ENCODE data around the gene LPCAT1. TPM values are rescaled to one million over a fixed set of nuclear protein-coding genes. Genes with fewer than 3 reads are reported as not detected.
A peak's percentile ranks its signal among the peaks of the same experiment; 100 is the strongest.

Gene LPCAT1
- total RNA-seq, 1 donor from 2014 or later: 119 TPM

DNA sequence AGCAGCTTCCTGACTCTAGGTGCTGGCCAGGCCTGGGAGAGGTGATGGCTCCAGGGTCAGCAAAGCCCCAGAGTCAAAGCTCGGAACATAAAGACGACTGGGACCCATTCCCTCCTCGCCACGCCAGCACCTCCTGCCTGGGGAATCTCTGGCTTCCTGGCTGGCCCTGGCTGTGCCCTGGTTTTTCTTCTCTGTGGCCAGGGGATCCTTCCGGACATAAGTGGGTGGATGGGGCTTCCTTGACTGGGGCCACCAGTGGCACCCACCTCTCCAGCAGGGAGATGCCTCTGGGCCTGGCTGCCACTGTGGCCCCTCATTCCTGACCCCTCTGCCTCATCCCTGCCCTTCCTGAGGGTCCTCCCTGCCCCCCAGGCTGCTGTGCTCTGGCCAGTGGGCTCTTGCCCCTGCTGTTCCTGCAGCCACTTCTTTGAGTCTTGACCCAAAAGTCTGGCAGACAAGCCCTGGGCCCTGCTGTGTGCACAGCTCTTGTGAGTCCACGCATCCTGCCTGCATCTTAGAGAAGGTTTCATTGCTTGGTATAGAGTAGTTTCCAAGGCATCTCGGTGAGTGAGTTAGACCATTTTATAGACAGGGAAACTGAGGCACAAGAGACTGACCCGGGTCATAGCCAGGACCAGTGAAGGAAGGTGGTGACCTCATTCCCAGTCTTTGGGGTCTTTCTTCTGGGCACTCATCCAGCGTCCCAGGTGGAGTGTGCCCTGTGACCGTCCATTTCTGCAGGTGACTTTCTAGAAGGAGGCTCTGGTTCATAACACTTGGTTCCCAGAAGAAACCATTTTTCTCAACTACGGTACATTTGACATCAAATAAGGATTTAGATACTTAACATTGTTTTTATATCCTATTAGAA, 17.3 kb upstream of the LPCAT1 start:
- peak; percentile 8 for DNase-seq (ENCODE audit: low spot score)

DNA sequence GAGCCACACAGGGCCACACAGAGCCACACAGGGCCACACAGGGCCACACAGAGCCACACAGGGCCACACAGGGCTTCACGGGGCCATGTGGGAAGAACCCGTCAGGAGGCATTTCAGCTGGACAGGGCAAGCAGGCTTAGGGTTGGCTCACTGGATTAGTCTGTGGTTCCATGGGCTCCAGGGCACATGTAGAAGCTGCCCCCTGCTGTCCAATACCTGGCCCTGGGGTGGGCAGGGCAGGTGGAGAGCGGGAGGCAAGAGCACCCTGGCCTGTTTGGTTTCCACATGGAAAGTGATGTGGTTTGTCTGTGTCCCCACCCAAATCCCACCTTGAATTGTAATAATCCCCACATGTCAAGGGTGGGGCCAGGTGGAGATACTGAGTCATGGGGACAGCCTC, 16.4 kb upstream of the LPCAT1 start:
- peak; percentile 8 for DNase-seq (ENCODE audit: low spot score)

DNA sequence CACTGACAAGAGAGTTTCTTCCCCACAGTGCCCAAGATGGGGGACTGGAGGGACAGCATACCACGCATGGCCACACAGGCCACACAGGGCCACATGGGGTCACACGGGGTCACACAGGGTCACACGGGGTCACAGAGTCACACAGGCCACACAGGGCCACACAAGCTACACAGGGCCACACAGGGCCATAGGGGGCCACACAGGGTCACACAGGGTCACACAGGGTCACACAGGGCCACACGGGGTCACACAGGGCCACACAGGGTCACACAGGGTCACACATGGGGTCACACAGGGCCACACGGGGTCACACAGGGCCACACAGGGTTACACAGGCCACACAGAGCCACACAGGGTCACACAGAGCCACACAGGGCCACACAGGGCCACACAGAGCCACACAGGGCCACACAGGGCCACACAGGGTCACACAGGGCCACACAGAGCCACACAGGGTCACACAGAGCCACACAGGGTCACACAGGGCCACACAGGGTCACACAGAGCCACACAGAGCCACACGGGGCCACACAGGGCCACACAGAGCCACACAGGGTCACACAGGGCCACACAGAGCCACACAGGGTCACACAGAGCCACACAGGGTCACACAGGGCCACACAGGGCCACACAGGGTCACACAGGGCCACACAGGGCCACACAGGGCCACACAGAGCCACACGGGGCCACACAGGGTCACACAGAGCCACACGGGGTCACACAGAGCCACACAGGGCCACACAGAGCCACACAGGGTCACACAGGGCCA, 15.8 kb upstream of the LPCAT1 start:
- peak; percentile 9 for DNase-seq (ENCODE audit: low spot score)

DNA sequence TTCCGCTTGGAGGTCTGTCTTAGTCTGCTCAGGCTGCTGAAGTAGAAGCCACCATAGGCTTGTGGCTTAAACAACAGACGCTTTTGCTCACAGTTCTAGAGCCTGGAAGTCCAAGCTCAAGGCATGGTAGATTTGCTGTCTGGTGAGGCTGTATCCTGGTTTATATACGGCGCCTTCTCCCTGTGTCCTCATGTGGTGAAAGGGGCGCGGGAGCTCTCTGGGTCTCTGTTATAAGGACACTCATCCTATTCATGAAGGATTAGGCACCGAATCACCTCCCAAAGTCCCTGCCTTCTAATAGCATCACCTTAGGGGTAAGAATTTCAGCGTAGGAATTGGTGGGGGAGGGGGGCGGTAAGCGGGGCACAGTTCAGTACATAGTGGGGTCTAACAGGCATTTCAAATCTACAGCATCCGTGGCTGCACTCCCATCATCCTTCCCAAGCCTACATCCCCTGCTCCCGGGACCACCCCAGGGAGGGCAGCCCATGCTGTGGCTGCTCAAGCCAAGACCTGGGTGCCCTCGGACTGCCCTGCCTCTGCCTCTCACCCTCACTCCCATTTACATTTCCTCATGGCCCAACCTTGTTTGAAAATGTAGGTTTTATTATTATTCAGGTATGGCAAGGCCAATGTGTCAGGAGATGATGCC, 15.1 kb upstream of the LPCAT1 start:
- peak; percentile 7 for DNase-seq (ENCODE audit: low spot score)

DNA sequence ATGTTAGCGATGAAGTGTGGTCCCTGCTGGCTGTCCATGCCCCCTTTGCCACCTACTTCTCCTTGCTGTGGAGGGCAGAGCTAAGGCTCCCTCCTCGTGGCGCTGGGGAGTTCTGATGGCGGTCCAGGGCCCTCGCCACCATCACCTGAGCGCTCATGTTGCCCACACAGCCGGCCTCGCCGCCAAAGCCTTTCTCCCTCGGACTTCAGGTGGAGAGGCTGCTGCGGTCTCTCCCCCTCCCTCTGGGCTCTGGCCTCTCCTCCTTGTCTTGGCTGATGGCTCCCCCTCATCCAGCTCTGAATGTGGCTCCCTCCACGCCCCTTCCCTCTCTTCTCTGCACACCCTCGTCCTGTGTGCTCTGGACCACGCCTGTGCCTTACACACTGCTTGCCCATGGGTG, 14.5 kb upstream of the LPCAT1 start:
- peak; percentile 7 for DNase-seq (ENCODE audit: low spot score)

GRCh38 chr5:1537603-1538154, 13.9 kb upstream of the LPCAT1 start:
- DNase-seq (ENCODE audit: low spot score): peak; percentile 6

DNA sequence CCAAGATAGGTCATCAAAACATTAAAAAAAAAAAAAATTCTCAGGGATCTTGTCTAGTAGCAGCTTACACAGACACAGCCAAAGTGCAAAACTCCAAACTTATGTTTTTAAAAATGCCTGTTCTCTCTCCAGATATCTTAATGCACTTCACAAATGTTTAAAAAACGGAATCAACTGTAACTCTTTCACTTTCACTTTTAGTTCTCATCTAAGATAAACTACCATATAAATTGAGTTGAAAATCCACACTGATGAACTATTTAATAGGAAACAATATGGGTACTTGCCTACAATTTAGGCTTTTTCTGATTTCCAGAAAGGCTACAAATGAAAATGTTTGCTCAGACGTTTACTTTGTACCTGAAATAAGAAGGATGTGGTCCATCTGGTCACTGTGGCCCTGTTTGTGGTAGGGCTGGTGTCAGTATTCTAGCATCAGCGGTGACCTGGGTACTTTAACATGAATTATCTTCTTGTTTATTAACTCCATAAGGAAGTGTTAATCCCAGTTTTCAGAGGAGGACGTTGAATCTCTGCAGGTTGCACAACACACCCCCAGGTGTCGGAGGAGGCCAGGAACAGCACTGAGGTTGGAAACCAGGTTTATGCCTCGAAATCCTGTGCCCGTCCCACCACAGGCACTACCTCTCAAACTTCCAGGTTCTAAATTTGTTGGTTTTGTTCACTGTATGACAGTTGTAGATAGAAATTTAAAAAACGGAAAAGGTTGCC, 13.3 kb upstream of the LPCAT1 start:
- peak; percentile 7 for DNase-seq (ENCODE audit: low spot score)

DNA sequence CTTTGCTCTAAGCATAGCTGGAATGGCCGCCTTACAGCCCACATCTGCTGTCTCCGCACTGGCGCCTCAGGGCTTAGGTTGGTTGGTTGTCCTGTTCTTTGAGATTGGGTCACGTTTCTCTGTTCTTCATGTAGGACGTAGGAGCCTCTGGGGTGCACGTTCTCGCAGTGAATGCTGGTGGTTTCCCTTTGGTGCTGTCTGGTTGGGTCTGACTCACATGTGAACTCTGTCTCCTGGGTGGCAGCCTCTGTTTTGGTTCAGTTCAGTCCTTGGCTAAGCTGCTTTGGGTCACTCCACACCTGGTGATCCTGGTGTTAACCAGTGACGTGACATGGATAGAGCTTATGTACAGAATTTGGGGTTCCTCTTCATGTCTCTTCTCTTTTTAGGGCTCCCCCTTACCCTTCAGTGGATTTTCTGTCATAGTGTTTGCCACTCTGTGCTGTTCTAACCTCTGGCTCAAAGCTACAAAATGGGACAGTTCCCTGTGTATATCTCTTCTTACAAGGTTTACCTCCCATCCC, 12.6 kb upstream of the LPCAT1 start:
- DNase-seq (ENCODE audit: low spot score): peak; percentile 16

DNA sequence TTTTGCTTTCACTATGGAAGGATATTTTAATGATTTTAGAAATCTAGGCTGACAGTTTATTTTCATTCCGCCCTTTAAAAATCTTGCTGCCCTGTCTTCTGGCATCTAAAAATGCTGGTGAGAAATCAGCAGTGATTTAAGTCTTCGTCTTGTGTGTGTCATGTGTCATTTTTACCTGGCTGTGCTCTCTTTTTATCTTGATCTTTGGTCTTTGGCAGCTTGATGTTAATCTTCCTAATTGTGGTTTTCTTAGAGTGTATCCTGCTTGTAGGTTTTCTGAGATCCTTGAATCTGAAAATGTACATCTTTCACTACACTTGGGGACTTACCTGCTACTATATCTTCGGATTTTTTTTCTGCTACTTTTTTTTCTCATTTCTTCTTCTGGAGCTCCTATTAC, 11.9 kb upstream of the LPCAT1 start:
- DNase-seq (ENCODE audit: low spot score): no peak

DNA sequence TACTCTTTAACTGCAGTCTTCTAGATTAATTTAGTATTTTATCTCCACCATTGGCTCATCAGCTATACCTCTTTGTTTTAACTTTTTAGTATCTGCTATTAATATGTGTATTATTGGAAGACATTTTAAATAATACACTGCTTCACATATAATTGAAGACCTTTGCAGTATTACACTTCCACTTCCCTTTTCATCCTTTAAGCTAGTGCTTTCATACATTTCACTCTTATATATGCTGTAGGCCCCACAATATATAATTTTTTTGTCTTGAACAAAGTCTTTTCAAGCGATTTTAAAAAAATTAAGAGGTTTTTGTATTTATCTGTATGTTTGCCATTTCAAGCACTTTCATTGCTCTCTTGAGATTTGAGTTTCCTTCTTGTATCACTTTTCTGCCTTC, 8.6 kb upstream of the LPCAT1 start:
- DNase-seq (ENCODE audit: low spot score): no peak

DNA sequence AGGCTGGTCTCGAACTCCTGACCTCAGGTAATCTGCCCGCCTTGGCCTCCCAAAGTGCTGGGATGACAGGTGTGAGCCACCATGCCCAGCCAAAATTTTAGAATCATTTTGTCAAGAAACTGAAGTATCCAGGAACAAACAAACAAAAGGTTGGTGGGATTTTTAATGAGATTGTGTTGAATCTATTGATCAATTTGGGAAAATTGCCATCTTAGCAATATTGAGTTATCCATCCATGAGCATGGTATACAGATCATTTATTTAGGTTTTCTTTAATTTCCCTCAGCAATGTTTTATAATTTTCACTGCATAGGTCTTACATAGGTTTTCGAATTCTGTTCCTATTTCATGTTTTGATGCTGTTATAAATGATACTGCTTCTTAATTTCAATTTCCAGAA, 5.7 kb upstream of the LPCAT1 start:
- no peak for DNase-seq (ENCODE audit: low spot score)

DNA sequence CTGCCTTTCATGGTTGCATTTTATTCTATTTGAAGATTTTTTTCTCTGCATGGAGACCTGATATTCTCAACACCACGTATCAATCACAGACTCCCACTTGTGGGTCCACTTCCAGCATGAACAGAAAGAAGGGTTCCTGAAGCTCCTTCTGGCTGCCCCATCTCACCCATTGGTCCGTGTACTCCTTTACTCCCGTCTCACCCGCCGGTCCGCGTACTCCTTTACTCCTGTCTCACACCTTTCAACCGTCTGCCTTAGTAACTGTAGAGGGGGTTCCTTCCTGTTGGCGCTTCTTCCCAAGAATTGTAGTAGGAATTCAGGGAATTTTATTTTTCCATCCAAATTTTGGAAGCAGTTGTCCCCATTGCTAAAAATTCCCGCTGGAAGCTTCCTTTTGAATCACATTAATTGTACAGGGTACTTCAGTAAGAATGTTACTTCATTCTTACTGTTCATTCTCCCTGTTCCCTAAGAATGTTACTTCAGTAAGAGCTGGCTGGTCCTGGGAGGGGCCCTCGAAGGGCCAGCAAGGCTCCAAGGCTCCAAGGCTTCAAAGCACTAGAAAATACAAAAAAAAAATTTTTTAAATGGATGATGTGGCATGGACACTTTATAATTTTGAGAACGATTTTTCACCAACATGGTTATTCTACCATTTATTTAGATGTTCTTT, 3.9 kb upstream of the LPCAT1 start:
- no peak for DNase-seq (ENCODE audit: low spot score)

- DNase-seq (ENCODE audit: low spot score): no peak
These were observed 2.9 kb upstream of the LPCAT1 start for GRCh38 chr5:1526681-1527131.

- no peak for DNase-seq (ENCODE audit: low spot score)
These were observed 2.5 kb upstream of the LPCAT1 start for GRCh38 chr5:1526190-1526631.

DNA sequence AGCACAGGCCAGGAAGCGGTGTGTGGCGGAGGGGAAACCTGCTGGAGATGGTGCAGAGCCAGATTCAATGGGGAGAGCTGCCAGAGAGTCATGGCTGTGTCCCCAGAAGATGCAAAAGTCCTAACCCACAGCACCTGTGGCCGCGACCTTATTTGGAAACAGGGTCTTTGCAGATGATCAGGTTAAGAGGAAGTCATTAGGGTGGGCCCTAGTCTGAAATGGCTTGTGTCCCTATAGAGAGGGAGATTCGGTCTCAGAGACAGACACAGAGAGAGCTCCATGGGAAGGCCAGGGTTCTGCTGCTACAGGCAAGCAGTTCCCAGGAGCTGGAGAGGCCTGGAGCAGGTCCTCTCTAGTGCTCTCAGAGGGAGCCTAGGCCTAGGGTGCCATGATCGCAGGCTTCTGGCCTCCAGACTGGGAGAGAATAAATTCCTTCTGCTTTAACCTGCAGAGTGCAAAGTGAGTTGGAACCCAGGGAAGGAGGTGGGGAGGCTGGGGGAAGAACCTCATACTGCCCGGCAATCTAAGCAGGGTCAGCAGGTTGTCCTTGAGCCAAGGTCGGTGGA, 1.9 kb upstream of the LPCAT1 start:
- no peak for DNase-seq (ENCODE audit: low spot score)

GRCh38 chr5:1524799-1525623, 1.3 kb upstream of the LPCAT1 start:
- no peak for DNase-seq (ENCODE audit: low spot score)

GRCh38 chr5:1524481-1524798, 680 bp upstream of the LPCAT1 start:
- no peak for DNase-seq (ENCODE audit: low spot score)

DNA sequence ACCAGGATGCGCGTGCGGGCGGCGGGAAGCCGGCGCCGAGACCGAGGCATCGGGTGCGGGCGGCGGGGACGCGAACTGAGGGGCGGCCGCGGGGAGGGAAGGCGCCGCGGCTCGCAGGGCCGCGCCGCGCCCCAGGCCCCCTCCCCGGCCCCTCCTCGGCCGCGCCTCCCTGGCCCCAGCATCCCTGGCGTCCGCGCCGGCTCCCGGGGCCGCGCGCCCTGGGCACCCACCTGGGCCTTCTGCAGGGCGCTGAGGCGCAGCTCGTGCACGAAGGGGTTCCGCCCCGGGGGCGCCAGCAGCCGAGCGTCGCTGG, 324 bp downstream of the LPCAT1 start:
- no peak for DNase-seq (ENCODE audit: low spot score)

DNA sequence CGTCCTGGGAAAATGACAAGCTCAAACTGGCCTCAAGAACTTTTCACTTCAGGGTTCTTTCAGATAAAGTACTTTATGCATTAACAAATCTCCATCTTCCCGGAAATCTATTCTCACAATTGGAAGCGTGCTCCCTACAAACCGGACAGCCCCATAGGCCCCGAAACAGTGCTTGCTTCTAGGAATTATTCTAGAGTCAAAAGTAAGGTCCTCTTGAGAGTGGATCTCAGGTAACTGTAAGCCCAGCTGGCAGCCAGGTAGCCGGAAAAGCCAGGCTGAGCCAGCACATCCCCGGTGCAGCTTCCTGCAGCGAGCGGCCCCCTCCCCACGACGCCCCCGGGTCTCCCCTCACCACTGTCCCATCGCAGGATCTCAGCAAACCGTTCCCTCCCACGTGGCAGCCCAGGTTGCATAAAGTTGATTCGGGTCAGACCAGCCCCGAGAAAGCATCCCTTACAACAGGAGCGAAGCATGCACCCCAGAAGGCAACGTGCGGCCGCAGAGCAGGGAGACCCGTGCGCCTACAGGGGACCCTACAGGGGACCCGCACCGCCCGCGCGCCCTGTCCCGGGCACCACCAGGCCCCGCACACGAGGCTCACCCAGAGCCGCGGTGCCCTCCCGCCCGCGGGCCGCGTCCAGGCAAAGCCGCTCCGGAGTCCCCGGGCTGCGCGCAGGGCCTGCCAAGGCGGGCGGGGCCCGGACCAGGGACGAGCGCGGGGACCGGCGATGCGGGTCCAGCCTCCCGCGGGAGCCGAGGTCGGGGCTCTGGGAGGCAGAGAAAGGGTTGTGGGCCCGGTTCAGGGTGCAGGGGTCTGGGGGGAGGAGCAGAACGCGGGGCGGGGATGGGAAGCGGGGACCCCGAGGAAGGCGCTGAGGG, 920 bp downstream of the LPCAT1 start:
- peak; percentile 9 for DNase-seq (ENCODE audit: low spot score)

All from mucosa of gallbladder (tissue), 1 donor.